Stimulated activated CD4-positive, alpha-beta T cell treated with anti-CD3 and anti-CD28 coated beads, Interleukin-12 subunit alpha, Interleukin-12 subunit beta, amount 100 ng/mL, for 24 hours (primary cell): ENCODE data around the gene BYSL.
A peak's percentile ranks its signal among the peaks of the same experiment; 100 is the strongest.
"Not testable (repeated sequence)": the region's sequence is repeated elsewhere in the genome, so short reads cannot be mapped to it uniquely, and the experiment has no call there.

ENCODE experiments used
- DNase-seq, 2 experiments: peaks; one replicate each; pipeline ENCODE4 v3.0.0-alpha.2; 2020; ENCODE audit warnings: low read depth in 2 of 2

The BYSL gene

DNA sequence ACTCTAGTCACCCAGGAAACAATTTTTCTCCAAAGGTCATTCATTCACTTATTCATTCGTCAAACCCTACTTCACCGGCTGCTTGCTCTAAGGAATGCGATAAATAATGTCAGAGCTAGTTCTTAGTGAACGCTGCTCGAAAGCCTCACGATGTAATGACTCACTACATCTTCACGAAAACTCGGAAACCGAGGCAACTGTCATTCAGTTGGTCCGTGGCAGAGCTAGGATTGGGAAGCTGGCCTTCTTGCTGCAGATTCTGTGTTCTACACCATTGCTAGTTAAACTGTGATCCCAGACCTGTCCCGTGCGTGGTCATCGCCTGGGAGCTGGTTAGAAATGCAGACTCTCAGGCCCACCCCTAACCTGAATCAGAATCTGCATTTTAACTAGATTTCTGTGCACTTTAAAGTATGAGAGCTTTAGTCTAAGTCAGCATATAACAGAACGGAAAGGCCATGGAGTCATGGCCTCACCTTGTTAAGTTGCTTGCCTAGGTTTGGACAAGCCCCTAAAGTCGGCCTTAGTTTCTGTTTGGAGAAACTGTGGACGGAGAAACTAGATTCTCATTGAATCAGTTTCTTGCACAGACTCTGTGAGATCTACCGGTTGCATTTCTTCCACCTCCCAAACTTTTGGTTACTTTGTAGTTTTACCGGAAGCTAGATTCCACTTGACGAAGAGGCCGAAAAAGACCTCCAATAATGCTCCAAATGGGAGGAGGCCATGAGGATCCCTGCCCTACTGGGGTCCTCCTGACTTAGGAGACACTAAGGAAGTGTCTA is 21.0 kb downstream of the BYSL start:
- no peak for DNase-seq

DNA sequence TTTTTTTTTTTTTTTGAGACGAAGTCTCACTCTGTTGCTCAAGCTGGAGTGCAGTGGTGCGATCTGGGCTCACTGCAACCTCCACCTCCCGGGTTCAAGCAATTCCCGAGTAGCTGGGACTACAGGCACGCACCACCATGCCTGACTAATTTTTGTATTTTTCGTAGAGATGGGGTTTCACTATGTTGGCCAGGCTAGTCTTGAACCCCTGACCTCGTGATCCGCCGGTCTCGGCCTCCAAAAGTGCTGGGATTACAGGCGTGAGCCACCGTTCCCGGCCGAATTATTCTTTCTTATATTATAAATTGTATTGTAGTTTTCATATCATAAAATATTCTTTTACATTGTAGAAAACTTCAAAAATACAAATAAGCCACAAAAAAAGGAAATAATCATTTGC is 21.6 kb downstream of the BYSL start:
- DNase-seq = not testable (repeated sequence)

DNA sequence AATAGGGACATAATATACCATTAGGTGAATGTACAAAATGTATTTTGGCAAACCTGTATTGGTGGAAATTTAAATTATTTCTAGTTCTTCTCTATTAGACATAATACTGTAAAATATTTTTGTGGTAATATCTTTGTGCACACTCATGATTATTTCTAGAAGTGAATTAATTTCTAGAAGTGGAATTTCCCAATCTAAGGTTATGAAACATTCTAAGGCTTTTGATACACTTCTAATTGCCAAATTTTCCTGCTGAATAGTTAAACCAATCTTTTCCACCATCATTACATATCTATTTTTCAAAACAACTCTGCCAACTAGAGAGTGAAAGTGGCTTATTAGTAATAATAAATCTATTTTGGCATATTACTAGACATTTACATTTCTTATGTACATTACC is 22.2 kb downstream of the BYSL start:
- no peak for DNase-seq

DNA sequence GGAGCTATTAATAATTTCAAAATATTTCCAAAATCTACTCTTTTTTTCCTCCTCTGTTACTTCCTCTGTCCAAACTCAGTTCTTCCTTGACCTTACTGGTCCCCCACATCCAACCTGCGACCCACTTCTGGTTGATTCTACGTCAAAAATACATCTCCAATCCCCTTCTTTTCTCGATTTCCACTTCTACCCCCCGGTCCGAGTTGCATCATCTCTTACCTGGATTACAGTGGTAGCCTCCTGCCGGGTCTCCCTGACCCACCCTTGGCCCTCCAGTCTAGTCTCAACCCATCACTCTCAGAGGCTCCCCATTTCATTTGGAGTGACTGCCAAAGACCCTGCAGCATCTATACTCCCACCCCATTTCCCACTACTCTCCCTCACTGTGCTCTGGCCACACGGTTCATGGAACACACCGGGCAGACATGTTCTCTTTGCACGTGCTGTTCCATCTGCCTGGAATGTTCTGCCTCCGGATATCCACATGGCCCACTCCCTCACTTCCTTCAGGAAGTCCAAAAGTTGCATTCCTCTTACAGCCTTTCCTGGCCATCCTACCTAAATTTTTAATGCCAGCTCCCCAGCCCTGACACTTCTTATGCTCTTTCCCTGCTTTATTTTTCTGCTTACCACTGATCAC is 26.4 kb downstream of the BYSL start:
- DNase-seq = no peak

DNA sequence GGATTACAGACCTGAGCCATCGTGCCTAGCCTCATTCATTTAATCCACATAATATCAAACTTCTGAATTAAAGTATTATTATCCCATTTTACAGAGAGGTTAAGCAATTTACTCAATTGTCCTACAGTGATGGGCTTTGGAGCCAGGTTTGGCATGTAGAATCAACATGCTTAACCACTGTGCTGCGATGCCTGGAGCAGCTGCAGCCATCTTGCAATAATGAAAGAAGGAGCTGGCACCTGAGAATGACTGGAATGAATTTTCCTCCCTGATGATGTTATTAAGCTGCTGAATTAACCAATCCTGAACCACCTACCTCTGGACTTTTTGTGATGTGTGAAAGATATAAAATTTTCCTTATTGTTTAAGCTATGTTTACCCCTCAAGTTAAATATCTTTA is 33.4 kb downstream of the BYSL start:
- no peak for DNase-seq

DNA sequence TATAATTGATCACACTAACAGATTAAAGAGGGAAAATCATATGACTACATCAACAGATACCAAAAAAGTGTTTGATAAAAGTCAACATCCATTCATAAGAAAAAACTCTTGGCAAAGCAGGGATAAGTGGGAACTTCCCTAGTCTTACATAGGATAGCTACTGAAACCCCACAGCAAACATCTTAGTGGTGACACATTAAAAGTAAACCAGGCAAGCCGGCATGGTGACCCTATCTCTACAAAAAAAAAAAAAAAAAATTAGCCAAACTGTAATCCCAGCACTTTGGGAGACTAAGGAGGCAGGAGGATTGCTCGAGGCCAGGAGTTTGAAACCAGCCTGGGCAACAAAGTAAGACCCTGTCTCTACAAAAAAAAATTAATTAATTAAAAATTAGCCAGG is 34.1 kb downstream of the BYSL start:
- no peak for DNase-seq

DNA sequence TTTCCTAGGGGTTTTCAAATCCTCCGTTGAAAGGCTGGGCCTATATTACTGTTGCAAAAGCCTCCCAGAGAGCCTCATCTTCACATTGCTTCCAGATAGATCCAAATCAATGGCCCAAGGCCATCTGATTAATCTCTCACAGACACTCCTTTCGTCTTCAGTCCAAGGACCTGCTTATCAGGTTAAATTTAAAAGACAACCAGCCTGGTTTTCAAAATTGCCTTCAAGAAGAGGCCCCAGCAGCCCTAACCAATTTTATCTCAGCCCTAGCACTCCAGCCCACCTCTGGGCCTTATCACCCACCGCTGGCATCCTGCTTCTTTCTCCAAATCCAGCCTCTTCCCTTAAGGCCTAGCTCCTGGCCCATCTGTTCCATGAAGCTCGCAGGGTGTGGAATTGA is 35.8 kb downstream of the BYSL start:
- DNase-seq = no peak

DNA sequence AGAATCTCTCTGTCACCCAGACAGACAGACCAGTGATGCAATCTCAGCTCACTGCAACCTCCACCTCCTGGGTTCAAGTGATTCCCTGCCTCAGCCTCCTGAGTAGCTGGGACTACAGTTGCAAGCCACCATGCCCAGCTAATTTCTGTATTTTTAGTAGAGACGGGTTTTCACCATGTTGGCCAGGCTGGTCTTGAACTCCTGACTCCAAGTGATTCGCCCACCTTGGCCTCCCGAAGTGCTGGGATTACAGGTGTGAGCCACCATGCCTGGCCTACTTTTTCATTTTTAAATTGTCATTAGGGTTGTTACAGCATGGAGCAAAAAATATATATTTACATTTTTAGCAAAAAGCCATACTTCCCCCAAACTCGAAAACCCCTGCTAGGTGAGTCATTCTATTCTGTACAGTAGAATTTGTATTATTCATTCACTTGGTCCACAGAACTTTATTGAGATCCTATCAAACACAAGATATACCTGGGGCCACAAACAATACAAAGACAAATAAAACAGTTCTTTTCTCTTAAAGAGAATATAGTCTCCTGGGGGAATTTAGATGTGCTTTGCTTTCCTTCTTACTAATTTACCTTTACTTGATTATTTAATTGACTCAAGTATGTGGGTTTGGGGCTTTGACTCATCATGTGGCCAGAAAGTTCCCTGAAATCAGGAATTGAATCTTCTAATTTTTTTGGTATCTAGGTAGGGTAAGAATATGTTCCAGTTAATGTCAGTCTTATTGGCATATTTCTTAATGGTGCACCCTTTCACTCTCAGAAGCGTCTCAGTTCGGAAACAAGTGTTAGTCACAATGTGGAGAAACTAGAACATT is 36.9 kb downstream of the BYSL start:
- DNase-seq = no peak

DNA sequence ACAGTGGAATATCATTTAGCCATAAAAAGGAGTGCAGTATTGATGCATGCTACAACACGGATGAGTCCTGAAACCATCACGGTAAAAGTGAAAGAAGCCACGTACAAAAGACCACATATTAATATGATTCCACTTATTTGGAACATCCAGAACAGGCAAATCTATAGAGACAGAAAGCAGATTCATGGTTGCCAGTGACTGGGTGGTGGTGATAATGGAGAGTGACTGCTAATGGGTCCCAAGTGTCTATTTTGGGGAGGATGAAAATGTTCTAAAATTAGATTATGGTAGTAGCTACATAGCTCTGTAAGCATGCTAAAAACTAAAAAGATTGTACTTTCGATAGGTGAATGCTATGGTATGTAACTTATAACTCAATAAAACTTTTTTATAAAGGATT is 38.7 kb downstream of the BYSL start:
- DNase-seq = no peak

DNA sequence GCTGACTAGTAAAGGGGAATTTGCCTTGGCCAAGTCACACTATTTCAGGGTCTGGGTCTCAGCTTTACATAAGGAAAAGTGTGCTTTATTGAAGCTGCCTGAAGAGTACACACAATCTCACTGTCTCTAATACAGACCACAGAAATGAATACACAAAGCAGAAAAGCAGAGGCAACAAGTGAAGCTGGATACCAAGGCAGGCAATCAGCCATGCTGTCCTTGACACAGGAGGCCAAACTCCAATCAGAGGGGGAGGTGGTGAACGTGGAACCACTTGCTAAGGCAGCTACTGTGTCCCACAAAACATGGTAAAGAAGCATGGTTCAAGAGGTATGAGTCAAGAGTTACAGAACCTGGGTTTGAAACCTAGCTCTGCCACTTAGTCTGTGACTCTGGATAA is 42.1 kb downstream of the BYSL start:
- no peak for DNase-seq

DNA sequence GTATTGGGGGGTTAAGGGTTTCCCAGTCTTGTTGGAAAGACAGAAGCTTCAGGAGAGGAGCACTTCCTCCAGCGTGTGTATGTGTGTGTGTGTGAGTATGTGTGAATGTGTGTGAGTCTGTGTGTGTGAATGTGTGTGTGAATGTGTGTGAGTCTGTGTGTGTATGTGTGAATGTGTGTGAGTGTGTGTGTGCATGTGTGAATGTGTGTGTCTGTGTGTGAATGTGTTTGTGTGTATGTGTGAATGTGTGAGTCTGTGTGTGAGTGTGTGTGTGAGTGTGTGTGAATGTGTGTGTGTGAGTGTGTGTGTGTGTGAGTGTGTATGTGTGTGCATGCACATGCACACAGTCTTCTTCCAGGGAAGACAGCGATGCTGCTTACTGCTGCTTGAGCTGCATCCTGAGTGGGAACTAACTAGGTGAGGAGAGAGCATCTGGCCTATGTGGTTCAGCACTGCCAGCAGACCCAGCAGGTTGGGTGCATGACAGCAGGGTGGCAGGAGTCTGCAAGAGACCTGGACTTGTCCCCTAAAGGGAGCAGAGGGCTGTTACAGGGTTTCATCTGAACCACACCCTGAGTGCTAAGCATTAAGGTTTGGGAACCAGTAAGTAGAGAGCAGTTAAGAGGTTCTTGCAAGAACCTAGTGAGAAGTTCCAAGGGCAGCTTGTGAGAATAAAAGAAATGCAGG is 43.0 kb downstream of the BYSL start:
- no peak for DNase-seq

DNA sequence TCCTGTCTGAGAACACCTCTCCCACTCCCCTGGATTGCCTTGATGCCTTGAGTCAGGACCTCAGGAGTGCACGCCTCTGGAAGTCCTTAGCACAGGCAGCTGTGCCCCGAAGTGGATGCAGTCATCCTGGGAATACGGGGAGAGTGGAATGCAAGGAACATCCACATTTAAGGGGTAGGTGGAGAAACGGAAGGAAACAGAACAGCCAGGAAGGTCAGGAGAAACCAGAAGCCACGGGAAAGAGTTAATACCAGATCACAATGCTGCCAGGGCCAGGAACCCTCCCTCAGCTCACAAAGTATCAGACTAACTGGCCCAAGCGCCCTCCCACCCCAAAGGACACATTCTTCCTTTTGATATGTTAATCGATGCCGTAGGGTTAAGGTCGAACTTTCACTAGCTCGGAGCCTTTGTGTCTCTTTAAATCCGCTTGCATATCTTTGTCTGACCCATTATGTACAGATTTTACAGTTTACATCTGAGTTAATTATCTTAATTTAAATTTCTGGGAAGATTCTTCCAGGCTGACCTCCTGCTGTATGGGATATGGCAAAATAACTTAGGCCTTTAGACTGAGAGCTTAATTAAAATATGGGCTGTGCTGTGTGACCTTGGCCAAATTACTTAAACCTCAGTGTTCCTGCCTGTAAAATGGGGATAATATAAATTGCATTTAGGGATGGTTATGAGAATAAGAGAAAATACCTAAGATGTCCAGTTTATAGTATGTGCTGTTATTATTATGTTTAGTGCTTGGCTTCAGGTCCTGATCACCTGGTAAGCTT is 44.3 kb downstream of the BYSL start:
- no peak for DNase-seq

DNA sequence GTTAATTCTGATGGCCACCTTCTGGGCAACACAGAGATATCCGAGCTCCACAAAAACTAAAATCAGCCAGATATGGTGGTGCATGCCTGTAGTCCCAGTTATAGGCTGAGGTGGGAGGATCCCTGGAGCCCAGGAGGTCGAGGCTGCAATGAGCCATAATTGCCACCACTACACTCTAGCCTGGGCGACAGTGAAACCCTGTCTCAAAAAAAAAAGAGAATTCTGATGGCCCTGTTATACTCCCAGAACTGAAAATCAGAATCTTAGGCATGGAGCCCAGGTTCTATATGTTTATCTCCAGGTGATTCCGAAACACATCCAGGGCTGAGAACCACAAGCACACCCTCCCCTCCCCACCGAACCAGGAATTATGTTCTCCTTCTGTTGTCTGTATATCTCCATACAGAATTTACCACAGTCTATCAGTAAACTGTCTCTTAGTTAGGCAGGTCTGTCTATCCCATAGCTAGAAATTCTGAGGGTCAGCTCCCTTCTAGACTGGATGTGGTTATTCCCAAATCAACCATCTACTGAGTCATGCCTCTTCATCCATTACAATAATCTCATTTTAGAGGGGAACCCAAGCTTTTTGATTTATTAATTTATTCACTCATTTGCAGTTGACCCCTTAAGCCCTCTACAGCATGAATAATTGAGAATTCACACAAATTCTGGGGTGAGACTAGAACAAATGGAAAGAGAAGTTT is 45.1 kb downstream of the BYSL start:
- DNase-seq = no peak

DNA sequence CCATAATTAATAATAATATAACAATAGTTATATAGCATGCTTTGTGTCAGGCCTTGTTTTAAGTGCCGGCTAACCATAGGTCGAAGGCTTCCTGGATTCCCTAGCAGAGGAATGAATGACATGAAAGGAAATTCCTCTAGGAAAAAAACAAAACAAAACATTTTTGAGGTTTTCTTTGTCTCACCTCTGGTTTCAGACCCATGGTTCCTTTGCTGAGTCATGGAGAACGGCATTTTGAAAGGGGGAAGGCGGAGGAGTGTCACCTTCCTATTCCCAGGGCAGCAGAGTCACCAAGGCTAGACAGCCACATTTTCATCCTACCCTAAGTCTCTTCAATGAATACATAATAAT is 45.6 kb downstream of the BYSL start:
- no peak for DNase-seq

DNA sequence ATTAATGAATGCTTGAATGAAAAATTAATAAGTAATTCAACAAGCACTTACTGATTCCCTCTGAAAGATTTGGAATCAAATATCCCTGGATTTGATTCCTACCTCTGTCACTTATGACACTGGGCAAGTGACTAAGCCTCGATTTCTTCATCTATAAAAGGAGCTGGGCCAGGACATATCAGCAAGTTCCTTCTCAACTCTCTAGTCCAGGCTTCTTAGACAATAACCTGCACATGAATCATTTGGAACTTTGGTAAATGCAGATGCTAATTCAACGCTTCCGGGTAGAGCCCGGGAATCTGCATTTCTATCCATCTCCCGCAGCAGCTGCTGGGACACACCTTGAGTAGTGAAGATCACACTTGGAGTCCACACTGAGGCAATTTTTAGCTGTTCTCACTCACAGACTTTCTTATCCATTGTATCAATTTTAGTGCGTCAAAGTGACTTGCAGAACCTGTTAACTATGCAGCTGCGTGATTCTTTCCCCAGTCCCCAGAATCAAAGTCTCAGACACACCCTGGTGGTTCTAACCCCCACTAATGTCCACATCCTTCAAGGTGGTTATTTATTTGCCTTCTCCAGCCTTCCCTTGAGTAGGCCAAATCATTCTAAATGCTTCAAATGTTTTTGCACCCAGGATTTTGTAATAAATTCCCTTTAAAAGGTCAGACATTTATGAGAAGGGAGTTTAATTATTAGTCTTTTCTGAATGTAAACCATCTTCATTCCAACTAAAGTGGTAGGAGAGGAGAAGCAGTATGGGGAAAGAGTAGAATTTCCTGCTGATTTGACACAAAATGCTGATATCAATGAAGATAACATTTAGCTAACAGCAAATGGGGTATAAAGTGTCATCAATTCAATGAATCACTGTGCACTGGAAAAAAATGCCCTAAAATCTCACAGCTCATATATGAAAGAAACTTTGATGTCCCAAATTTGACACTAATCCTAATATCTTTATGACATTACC is 46.3 kb downstream of the BYSL start:
- no peak for DNase-seq

DNA sequence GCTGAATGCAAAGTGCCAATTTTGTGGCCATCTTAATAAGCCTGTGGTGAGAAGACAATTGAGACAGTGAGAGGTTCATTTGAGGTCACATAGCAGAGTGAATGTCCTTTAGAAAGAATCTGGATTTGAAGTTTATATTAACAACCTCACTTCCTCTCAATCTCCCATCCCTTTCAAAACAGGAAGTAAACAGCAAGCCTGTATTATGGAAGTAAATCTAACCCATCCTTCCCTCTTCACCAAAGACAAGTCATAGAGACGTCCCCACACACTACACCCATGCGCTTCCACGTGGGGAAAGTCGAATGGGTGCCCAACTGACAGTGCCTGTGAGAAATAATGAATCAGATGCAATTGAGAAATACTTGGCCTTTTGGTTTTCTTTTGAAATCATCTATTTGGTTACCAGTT is 49.1 kb downstream of the BYSL start:
- DNase-seq = peak; percentile 40 to 62

DNA sequence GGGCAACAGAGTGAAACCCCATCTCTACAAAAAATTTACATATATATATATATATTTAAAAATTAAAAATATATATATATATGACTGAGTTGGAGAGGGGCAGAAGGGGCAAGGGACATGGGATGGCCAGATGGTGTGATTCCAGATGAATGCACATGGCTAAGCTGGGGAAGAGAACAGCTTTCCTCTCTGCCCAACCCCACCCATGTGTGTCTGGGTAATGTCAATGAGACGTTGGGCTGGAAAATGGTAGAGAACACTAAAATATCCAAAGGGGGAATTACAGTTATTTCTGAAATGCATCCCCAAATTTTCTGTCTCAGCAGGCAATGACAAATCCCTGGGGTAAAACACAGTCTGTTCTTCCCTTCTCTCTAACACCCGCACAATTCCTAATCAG is 51.5 kb downstream of the BYSL start:
- DNase-seq = no peak

DNA sequence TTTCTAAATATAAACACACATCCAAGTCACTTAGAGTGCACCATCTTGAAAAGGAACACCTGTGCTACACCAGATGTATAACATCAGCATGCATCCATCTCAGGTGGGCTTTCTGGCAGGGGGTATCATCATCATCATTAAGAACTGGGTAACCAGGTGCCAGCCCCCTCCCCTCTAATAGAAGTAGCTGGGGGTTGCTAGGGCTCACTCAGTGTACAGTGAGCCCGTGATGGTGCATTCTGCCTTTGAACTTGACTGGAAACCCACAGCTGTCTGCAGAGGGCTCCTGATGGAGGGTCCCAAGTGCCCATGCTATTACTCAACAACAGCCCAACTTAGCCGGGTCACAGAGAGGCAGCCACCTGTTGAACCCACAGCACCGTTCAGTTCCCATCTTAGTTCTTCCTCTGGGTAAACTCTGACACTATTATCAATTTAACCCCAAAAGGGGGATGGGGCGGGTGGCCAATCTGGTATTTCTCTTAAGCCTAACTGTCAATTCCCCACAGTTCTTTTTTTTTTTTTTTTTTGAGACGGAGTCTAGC is 53.1 kb downstream of the BYSL start:
- no peak for DNase-seq

DNA sequence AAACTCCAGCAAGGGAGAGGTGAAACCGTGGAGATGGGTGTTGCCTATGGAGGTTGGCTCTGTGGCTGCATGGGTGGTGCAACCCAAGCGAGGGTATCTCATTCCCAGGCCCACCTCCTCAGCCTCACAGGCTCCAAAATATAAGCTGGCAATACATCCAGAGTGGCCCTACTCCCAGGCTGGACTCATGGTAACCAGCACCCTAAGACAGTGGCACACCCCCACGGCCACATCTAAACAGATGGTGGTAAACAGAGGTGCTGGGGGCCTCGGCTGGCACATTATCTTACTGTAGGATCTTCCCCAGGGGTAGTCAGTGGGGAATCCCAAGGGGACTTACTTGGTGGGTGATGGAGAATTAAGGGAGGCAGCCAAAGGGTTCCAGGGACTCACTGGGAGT is 54.0 kb downstream of the BYSL start:
- DNase-seq = no peak
